Activated CD8-positive, alpha-beta T cell treated with anti-CD3 and anti-CD28 coated beads for 36 hours (primary cell): ENCODE data around the gene ARSG. TPM values are rescaled to one million over a fixed set of nuclear protein-coding genes. Genes with fewer than 3 reads are reported as not detected.

ENCODE experiments used
- ATAC-seq: fragments of 200-7000 bp; cut with Tn5 transposase; one replicate; pipeline ENCODE4 v1.10.0; 2021; ENCODE audit warnings: mild to moderate bottlenecking, moderate library complexity
- CTCF ChIA-PET: fragments of 350-600 bp; sonication (Branson Sonifier 250); formaldehyde crosslinking; loops from one replicate; lab custom pipeline; 2021; ENCODE audit warnings: antibody characterized with exemption; lab: Charles Lee
- POLR2A ChIA-PET: fragments of 350-600 bp; sonication (Branson Sonifier 250); formaldehyde crosslinking; loops from one replicate; lab custom pipeline; 2021; ENCODE audit warnings: antibody characterized with exemption; lab: Charles Lee
- DNase-seq: peaks from one replicate; pipeline ENCODE4 v3.0.0-alpha.2; 2020
- H3K27ac Mint-ChIP-seq: one replicate; pipeline ENCODE4 v1.8.0; 2021; ENCODE audit warnings: mild to moderate bottlenecking, mixed read lengths
- H3K27me3 Mint-ChIP-seq: one replicate; pipeline ENCODE4 v1.8.0; 2021; ENCODE audit warnings: mixed read lengths
- H3K36me3 Mint-ChIP-seq: one replicate; pipeline ENCODE4 v1.8.0; 2021; ENCODE audit warnings: low read depth, mixed read lengths
- H3K4me1 Mint-ChIP-seq: one replicate; pipeline ENCODE4 v1.8.0; 2021; ENCODE audit warnings: low read depth, mixed read lengths
- H3K4me3 Mint-ChIP-seq: one replicate; pipeline ENCODE4 v1.8.0; 2021; ENCODE audit warnings: mild to moderate bottlenecking, moderate library complexity, mixed read lengths
- H3K9me3 Mint-ChIP-seq: one replicate; pipeline ENCODE4 v1.8.0; 2021; ENCODE audit warnings: mixed read lengths
- intact Hi-C: fragments of 100-400 bp; cut with micrococcal nuclease; formaldehyde crosslinking; loops from one replicate; pipeline ENCODE4 v1.10.0; 2022
- total RNA-seq, 2 experiments: library from RNA; stranded (reverse); gene quantifications; one replicate each; pipeline ENCODE4 v1.2.3, GENCODE V29; 2021
- TF ChIP-seq, protein P1 (sequence below): fragments of 200-600 bp; IDR thresholded peaks from one replicate; pipeline ENCODE4 v1.8.0; 2022; ENCODE audit warnings: antibody characterized with exemption, mild to moderate bottlenecking

Gene ARSG
- total RNA-seq, 2 experiments from 2014 or later = 7.2 to 8.4 TPM

DNA sequence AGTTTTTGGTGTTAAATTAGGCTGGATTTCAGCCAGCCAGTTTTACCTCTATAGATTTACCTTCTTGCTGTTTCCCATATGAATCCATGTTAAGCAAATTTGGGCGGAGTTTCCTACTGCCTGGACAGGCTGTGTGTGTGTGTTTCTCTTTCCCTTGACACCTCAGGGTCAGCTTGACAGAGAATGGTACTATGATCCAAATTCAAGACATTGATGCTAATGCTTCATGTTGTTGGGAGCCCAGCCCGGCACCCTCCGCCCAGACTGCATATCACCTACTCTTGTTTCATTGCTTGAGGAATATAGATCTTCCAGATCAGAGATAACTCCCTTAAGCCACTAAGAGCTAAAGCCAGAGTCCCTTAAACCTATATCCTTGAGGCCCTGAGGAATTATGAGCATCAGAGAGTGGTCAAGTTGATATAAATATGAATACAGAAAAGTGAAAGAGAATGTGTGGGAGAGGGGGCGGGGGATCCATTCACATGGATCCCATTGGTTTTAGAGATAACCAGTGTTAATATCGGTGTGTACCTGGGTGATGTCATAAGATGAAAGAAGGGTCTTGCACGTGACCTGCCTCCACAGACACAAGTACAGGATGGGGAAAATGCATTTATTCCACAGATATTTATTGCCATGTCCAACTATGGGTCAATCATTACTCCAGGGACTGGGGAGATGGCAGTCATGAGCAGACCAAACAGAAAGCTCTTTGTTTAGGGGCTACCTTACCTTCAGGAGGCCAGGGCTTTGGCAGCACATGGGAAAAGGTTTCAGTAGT, 96.3 kb downstream of the ARSG start:
- ChIA-PET POLR2A (no interaction called here), CTCF (interaction anchor here (1.6 to 1.7 kb wide), 2 partner anchors 11 to 49 kb away, joined by 6 to 7 read pairs; no protein-coding TSS in a partner anchor)
- Mint-ChIP-seq H3K9me3 (no peaks in the 10 kb centered on the region), H3K27me3 (no peaks in the 10 kb centered on the region), H3K36me3 (no peaks in the 10 kb centered on the region), H3K4me3 (no peak overlapping the region), H3K27ac (no peak overlapping the region), H3K4me1 (peaks cover 18% of the 10 kb centered on the region)
- intact Hi-C loops = no loop called here
- ATAC-seq (no peak), DNase-seq (no peak)
- TF ChIP-seq, protein P1, sequence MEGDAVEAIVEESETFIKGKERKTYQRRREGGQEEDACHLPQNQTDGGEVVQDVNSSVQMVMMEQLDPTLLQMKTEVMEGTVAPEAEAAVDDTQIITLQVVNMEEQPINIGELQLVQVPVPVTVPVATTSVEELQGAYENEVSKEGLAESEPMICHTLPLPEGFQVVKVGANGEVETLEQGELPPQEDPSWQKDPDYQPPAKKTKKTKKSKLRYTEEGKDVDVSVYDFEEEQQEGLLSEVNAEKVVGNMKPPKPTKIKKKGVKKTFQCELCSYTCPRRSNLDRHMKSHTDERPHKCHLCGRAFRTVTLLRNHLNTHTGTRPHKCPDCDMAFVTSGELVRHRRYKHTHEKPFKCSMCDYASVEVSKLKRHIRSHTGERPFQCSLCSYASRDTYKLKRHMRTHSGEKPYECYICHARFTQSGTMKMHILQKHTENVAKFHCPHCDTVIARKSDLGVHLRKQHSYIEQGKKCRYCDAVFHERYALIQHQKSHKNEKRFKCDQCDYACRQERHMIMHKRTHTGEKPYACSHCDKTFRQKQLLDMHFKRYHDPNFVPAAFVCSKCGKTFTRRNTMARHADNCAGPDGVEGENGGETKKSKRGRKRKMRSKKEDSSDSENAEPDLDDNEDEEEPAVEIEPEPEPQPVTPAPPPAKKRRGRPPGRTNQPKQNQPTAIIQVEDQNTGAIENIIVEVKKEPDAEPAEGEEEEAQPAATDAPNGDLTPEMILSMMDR = no peak

DNA sequence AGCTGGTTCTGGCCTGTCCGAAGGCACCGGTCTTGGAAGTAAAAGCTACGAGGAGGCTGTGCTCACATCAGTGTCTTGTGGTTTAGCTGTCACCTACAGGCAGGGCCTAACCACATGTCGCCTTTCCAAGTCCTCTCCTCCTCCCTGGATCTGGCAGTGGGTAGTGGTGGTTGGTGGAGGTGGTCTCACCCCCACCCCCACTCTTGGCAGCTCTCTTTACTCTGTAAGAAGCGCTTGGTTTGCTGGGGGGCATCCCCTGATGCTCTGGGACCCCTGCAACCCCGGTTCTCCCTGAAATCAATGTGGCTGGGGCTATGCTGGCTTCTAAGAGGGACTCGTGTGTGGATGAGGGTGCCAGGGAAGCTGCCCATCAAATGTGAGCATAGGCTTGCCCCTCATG, 97.7 kb downstream of the ARSG start:
- H3K27ac Mint-ChIP-seq = no peak overlapping the region
- no peaks in the 10 kb centered on the region for H3K36me3 Mint-ChIP-seq
- H3K4me1 Mint-ChIP-seq = peaks cover 6% of the 10 kb centered on the region
- CTCF ChIA-PET = interaction anchor here (1.6 kb wide), 1 partner anchor 10 kb away, joined by 6 read pairs; no protein-coding TSS in a partner anchor
- intact Hi-C loops = no loop called here
- ATAC-seq (no peak), DNase-seq (no peak)
- no peak overlapping the region for H3K4me3 Mint-ChIP-seq
- H3K27me3 Mint-ChIP-seq = no peaks in the 10 kb centered on the region
- POLR2A ChIA-PET = no interaction called here
- TF ChIP-seq, protein P1 = no peak
- no peaks in the 10 kb centered on the region for H3K9me3 Mint-ChIP-seq

DNA sequence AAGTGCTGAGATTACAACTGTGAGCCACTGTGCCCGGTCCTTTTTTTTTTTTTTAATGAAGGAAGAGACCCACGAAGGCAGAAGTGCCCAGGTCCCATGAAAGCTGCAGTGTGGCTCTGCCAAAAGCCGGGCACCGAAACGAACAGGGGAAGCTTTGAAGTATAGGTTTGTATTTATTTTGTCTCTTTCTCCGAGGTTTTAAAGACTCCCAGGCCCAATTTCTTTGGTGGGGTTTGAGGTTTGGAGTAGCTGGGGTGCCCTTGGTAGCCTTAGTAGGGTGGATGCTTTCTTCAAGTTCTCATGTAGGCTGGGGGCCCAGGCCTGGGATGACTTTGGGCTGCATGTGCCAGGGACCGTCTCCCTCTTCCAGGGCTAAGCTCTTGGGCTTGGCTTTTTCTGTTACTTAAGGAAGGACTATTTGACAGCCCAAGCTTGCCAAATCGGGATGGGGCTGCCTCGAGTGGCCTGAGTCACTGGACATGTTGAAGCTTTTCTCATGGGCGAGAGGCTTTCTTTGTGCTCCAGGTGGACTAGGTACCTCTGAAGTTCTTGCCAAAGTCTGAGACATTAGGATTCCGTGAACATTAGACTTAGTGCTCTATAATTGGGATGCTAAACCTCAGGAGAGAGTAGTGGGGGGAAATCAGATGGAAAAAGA, 99.7 kb downstream of the ARSG start:
- ChIA-PET CTCF (interaction anchor here (0.9 kb wide), 1 partner anchor 8 kb away, joined by 3 read pairs; no protein-coding TSS in a partner anchor), POLR2A (interaction anchor here (0.9 kb wide), 1 partner anchor 8 kb away, joined by 3 read pairs; no protein-coding TSS in a partner anchor)
- Mint-ChIP-seq H3K9me3 (peaks cover 6% of the 10 kb centered on the region), H3K27ac (no peak overlapping the region), H3K4me3 (no peak overlapping the region), H3K4me1 (no peaks in the 10 kb centered on the region), H3K36me3 (peaks cover 8% of the 10 kb centered on the region), H3K27me3 (no peaks in the 10 kb centered on the region)
- intact Hi-C loops = no loop called here
- DNase-seq = no peak
- TF ChIP-seq, protein P1 = no peak
- ATAC-seq = no peak

DNA sequence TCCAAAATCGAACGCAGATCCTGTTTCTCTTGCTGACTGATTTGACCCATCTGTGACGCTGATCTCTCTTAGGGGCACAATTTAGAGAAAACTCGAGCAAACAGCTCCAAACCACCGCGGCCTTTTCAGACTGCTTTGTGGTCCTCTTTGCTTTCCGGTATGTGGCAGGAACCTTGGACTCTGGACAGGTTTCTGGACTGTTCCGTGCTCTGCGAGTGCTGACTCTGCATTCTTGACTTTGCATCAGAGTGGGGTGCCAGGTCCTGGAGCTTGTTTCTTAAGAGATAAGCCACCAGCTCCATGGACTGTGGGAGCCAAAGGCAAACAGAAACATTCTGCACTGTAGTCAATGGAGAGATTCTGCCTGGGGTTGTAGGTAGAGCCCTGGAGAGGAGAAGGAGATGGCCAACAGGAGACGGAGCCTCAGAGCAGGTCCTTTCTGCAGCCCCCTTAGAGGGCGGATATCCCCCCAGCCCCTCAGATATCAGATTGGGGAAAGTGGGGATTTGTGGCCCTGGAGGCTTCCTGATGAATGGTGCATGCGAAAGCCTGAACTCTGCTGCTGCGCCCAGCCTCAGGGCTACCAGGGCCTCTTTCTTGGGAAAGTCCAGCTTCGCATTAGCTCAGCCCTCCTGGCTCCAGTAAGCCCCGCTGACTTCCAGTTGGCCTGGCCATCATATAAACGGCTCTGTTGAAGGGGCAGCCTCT, 100.4 kb downstream of the ARSG start:
- no peak for DNase-seq
- Mint-ChIP-seq H3K36me3 (peaks cover 13% of the 10 kb centered on the region), H3K4me1 (peaks cover 5% of the 10 kb centered on the region), H3K27ac (no peak overlapping the region), H3K9me3 (peaks cover 6% of the 10 kb centered on the region), H3K27me3 (no peaks in the 10 kb centered on the region), H3K4me3 (no peak overlapping the region)
- intact Hi-C loops = no loop called here
- TF ChIP-seq, protein P1 = no peak
- ChIA-PET POLR2A (no interaction called here), CTCF (interaction anchor here (0.9 kb wide), 1 partner anchor 8 kb away, joined by 3 read pairs; no protein-coding TSS in a partner anchor)
- ATAC-seq = no peak
